Liver (tissue), 3 donors: ENCODE data around the gene CGAS.

Experiments
- FOXA1 ChIP-seq: IDR thresholded peaks from 2 replicates; pipeline ENCODE4 v1.6.1; 2016; ENCODE audit warnings: antibody characterized with exemption
- RXRA ChIP-seq, 2 donors: IDR thresholded peaks; 2 replicates each; pipeline ENCODE4 v1.6.1; 2017 to 2018; ENCODE audit warnings: antibody characterized with exemption in 2 of 2, mild to moderate bottlenecking in 1 of 2
- TF ChIP-seq, protein P1 (sequence below): fragments of 150-350 bp; IDR thresholded peaks from 2 replicates; pipeline ENCODE4 v1.5.1; 2017; ENCODE audit warnings: improper control_type of control experiment, low read depth, low read length; ENCODE audit not compliant: missing input control
- TF ChIP-seq, protein P2 (sequence below): IDR thresholded peaks from 2 replicates; pipeline ENCODE4 v1.6.1; 2016; ENCODE audit warnings: antibody characterized with exemption
- TF ChIP-seq, protein P3 (sequence below): IDR thresholded peaks from 2 replicates; pipeline ENCODE4 v1.6.1; 2016; ENCODE audit warnings: antibody characterized with exemption
- TF ChIP-seq, protein P4 (sequence below): IDR thresholded peaks from 2 replicates; pipeline ENCODE4 v1.6.1; 2016; ENCODE audit warnings: antibody characterized with exemption
- donor health status: healthy.
- donor health status: healthy.

DNA sequence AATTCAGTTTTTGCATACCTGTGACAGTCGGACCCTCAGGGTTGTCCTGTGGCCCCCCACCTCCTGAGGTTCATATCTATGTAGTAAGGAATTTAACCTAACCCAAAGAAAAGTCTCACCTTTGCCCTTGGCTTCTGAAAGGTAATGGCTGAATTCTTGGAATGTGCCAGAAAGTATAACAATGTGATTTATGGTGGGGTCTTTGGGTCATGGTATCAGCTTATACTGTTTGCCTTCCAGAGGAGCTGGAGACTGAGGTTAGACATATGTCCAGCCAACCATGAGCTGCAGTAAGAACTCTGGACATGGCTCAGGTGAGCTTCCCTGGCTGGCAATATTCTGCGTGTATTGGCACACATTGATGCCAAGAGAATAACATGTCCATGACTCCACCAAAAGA is 30.6 kb downstream of the CGAS start:
- TF ChIP-seq, protein P1, sequence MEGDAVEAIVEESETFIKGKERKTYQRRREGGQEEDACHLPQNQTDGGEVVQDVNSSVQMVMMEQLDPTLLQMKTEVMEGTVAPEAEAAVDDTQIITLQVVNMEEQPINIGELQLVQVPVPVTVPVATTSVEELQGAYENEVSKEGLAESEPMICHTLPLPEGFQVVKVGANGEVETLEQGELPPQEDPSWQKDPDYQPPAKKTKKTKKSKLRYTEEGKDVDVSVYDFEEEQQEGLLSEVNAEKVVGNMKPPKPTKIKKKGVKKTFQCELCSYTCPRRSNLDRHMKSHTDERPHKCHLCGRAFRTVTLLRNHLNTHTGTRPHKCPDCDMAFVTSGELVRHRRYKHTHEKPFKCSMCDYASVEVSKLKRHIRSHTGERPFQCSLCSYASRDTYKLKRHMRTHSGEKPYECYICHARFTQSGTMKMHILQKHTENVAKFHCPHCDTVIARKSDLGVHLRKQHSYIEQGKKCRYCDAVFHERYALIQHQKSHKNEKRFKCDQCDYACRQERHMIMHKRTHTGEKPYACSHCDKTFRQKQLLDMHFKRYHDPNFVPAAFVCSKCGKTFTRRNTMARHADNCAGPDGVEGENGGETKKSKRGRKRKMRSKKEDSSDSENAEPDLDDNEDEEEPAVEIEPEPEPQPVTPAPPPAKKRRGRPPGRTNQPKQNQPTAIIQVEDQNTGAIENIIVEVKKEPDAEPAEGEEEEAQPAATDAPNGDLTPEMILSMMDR: no peak
- TF ChIP-seq FOXA1: no peak
- no peak for TF ChIP-seq RXRA (IDR thresholded peaks at IDR 0.05)
- TF ChIP-seq, protein P2, sequence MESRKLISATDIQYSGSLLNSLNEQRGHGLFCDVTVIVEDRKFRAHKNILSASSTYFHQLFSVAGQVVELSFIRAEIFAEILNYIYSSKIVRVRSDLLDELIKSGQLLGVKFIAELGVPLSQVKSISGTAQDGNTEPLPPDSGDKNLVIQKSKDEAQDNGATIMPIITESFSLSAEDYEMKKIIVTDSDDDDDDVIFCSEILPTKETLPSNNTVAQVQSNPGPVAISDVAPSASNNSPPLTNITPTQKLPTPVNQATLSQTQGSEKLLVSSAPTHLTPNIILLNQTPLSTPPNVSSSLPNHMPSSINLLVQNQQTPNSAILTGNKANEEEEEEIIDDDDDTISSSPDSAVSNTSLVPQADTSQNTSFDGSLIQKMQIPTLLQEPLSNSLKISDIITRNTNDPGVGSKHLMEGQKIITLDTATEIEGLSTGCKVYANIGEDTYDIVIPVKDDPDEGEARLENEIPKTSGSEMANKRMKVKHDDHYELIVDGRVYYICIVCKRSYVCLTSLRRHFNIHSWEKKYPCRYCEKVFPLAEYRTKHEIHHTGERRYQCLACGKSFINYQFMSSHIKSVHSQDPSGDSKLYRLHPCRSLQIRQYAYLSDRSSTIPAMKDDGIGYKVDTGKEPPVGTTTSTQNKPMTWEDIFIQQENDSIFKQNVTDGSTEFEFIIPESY: no peak
- TF ChIP-seq, protein P3, sequence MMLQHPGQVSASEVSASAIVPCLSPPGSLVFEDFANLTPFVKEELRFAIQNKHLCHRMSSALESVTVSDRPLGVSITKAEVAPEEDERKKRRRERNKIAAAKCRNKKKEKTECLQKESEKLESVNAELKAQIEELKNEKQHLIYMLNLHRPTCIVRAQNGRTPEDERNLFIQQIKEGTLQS: no peak
- TF ChIP-seq, protein P4, sequence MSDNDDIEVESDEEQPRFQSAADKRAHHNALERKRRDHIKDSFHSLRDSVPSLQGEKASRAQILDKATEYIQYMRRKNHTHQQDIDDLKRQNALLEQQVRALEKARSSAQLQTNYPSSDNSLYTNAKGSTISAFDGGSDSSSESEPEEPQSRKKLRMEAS: no peak
